ENCODE results near the gene CHST10.
A peak's percentile ranks its signal among the peaks of the same experiment; 100 is the strongest.
"Not testable (repeated sequence)": the region's sequence is repeated elsewhere in the genome, so short reads cannot be mapped to it uniquely, and the experiment has no call there.

The CHST10 gene

DNA sequence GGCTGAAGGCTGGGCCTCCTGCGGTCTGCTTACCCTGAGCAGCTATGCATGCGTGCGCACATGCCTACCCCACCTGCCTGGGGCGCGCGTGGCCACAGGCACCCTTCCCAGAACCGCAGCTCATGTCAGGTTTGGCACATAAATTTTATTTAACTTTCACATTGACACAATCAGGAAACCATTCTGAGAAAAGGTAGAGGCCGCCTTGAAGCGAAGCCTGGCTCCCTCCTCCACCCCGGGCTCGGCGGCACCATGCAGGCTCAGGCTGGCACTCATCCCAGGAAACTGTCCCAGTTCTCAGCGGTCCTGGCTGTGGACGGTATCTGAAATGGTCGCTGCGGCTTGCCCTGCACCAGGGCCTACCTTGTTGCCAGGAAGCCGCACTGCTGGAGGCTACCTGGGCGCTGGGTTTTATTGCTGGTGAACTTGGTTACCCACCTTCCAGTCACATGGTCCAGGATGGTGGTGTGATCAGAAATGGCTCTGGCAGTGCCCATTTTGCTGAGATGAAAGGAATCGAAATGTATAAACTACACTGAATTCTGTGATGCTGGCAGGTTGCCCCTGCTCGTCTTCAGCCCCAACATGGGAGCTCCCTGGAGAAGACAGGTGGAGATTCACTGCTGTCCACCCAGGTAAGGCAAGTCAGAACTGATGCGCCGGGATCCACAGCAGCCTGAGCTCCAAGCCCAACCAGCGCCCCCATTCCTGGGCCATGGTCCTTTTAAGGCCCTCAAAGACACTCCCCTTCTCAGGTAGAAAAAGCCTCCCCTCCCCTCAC, 25.5 kb downstream of the CHST10 start:
- DNase-seq: no peak

DNA sequence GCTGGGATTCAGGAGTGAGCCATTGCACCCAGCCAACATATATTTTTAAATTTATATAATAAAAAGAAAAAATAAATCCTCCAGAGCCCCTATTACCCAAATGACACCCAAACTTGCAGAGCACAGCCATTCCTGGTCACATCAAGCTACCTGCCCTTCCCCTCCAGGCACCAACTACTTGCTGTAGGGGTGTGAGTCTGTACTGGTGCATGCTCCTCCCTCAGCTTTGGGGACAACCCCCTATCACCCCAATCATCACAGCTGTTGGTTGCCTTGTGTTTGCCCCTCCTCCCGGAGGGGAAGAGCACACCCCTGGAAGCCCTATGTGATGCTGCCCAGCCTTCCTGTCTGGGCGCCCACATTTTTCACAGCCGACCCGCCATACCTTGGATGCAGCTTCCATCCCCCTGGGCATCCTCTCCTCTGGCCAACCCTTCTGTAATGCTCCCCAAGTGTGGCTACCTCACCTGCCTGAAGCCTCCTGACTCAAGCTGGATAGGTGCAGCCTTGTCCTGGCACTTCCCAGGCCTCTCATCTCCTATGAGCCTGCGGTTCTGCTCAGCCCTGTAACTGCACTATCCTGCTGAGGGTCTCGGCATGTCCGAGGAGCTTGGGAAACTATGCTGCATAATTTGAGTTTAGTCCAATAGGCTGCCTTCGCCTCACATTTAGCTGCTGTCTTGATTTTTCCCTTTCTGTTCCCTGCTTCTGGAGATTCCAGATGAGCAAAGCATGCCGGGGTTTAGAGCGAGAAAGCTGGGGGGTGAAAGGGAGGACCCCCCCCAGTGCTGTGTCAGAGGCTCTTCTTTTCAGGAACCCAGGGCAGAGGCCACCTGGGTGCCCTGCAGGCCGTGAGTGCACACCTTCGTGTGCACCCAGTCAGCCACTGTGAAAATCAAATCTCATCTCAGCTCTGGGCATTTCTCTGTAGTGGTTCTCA, 27.2 kb downstream of the CHST10 start:
- DNase-seq: no peak

DNA sequence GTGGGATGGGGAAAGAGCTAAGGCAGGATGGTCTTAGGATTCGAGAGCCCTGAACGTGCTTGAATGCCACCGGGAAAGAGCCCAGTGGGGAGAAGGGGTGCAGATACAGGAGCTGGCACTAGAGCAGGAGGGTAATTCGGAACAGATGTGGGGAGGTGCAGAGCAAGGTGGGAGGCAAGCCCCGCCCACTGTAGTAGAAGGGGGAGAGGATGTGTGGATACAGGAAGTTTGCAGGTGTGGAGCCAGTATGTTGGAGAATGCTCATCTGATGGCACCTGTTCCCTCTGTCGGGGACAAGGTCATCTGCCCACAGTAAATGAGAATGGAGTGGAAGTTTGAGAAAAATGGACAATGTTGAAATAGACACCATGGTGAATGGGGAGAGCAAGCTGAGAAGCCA, 28.8 kb downstream of the CHST10 start:
- no peak for DNase-seq

GRCh38 chr2:100383954-100384353, 33.5 kb downstream of the CHST10 start:
- no peak for DNase-seq

- DNase-seq: no peak
These were observed 34.2 kb downstream of the CHST10 start for GRCh38 chr2:100383306-100383705.

DNA sequence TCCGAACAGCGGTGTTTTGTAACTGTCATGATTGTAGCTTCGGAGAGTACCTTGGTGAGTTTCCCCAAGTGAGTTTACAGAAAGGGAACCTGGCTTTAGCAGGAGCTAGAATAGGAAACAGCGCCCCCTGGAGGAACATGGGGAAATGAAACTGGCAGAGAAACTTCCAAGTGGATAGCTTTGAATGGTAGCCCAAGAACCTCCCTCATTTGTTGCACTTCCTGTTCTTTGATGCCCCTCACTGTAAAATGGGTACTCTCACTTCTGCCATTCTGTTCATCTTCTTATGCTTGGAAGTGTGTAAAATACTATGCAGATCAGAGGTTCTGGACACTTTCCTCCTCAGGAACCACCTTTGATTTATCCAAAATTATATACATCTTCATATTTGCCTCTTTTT, 36.2 kb downstream of the CHST10 start:
- DNase-seq: peak; percentile 64

- no peak for DNase-seq
These were observed 36.8 kb downstream of the CHST10 start for GRCh38 chr2:100380681-100381080.

DNA sequence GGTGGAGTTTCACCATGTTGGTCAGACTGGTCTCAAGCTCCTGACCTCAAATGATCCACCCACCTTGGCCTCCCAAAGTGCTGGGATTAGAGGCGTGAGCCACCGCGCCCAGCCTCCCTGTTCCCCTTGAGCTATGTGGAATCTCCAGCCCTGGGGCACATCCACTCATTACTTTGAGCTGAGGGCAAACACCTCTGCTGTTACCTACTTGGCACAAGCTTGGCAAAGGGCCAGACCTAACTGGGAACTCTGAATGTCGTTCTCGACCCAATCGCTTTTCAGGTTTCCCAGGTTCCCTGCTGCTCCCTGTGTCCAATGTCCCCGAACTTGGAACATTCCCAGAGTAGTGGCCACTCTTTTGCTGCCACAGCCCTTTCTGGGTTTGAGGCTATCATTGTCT, 40.6 kb downstream of the CHST10 start:
- DNase-seq: no peak

GRCh38 chr2:100367163-100367562, 50.3 kb downstream of the CHST10 start:
- DNase-seq: no peak

DNA sequence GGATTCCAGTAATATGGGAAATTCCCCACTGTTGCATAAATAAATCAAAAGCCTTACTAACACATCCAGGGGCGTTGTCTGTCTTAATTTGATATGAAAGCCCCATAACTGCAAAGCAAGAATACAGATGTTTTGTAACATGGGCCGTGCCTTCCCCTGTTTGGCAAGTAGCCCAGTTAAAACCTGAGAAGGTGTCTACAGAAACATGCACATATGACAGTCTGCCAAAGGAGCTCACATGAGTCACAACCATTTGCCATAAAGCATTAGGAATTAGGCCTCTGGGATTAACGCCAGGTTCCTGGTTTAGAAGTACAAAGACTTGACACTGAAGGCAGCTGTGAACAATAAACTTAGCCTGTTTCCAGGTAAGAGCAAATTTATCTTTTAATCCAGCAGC, 52.0 kb downstream of the CHST10 start:
- no peak for DNase-seq

GRCh38 chr2:100362269-100362668, 55.2 kb downstream of the CHST10 start:
- DNase-seq: not testable (repeated sequence)

DNA sequence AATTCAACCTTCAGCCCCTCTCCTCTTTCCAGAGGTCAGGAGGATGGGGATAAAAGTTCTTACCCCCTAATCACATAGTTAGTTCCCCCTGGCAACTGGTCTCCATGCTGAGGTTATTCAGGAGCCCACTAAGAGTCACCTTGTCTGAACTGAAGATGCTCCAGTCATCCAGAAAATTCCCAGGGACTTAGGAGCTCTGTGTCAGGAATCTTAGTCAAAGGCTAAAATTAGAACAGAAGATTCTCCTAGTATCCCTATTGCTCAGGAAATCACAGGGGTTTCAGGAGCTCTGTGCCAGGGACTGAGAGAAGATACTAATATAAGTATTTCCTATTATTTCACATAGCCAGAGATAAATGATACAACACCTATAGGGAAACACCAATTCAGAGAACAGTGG, 57.9 kb downstream of the CHST10 start:
- DNase-seq: no peak

DNA sequence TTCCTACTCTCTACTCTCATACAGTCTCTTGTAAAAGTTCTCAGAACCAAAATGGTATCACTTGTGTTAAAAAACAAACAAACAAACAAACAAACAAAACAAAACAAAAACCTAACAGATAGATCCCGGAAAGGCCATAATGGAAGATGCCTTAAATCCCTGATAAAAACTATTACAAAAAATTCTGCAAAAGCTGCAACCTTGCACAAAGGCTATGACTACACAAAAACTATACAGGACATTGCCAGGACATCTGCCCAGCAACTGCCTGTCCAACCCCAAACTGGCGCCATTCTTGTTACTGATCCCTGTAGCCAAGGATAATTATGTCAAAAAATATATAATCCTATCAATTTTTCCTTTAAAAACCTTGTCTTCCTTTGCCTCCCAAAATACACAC, 58.9 kb downstream of the CHST10 start:
- no peak for DNase-seq

GRCh38 chr2:100352521-100352920, 64.9 kb downstream of the CHST10 start:
- no peak for DNase-seq

- DNase-seq: no peak
These were observed 66.7 kb downstream of the CHST10 start for GRCh38 chr2:100350661-100351185.

GRCh38 chr2:100345144-100345543, 72.3 kb downstream of the CHST10 start:
- DNase-seq: not testable (repeated sequence)

DNA sequence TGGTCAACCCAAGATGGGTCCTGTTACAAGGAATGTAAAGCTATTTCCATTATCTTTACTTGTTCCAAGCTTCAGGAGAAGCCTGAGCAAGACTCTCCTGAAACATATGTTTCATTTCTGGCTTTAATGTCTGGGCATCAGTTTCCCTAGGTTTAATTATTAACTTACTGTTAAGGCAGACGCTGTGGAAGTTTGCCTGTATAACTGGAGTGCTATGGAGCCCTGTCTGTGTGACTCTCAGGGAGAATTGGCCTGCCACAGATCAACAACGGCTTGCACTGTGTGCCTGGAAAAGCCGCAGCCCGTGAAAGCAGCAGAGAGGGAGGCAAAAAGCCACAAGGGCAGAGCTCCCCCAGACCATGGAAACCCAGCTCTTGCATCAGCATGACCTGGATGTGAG, 73.0 kb downstream of the CHST10 start:
- peak; percentile 19 for DNase-seq

GRCh38 chr2:100342466-100342865, 75.0 kb downstream of the CHST10 start:
- not testable (repeated sequence) for DNase-seq
